Pancreas (tissue), 10 donors: ENCODE measurements around the gene PAPPA2. TPM values are rescaled to one million over a fixed set of nuclear protein-coding genes. Genes with fewer than 3 reads are reported as not detected.

Experiments used
- ATAC-seq, 4 donors: fragments of 200-7000 bp; cut with Tn5 transposase; one replicate each; pipeline versions ENCODE4 v1.8.0 to v1.9.1; 2020; ENCODE audit warnings: mild to moderate bottlenecking in 4 of 4, moderate library complexity in 4 of 4
- DNase-seq, 6 donors: peaks; one replicate each; pipeline ENCODE4 v3.0.0-alpha.2; 2020
- FAIRE-seq: peaks from 2 replicates; lab custom pipeline; 2012; peaks lifted over from hg19 to GRCh38; lab: Jason Lieb, UNC
- H3K27ac ChIP-seq, 4 donors: fragments of 200-600 bp; sonication (generic); 1 replicate in 3 of 4; 2 replicates in 1 of 4; pipeline versions ENCODE4 v1.5.0 to v1.8.0; 2020
- H3K27me3 ChIP-seq, 4 donors: fragments of 200-600 bp; one replicate each; pipeline ENCODE4 v1.8.0; 2021
- H3K36me3 ChIP-seq, 3 donors: fragments of 200-600 bp; sonication (generic) in 1 of 3; one replicate each; pipeline versions ENCODE4 v1.5.0 to v1.8.0; 2020 to 2021
- H3K4me1 ChIP-seq, 3 donors: fragments of 200-600 bp; one replicate each; pipeline ENCODE4 v1.8.0; 2021
- H3K4me3 ChIP-seq, 4 donors: fragments of 200-600 bp; sonication (generic) in 2 of 4; one replicate each; pipeline versions ENCODE4 v1.5.0 to v1.8.0; 2020 to 2021
- H3K9me3 ChIP-seq, 4 donors: fragments of 200-600 bp; one replicate each; pipeline ENCODE4 v1.8.0; 2021
- WGBS, 2 donors: extraction: QIAGEN DNeasy Blood & Tissue Kit; methylation state at CpG; one replicate each; pipeline ENCODE4 v1.1.7; 2013; 5-methylcytosine and 5-hydroxymethylcytosine counted together
- intact Hi-C, 3 donors: fragments of 100-400 bp; cut with DNase I; formaldehyde crosslinking; loops; one replicate each; pipeline versions ENCODE4 v1.11.1 to v1.14.2; 2022
- polyA plus RNA-seq, 2 donors: library from polyadenylated mRNA; stranded (reverse); fragments of 200-250 nt; gene quantifications; one replicate each; pipeline ENCODE4 v1.2.3, GENCODE V29; 2013
- total RNA-seq, 6 donors: library from RNA; stranded (reverse); fragmentation: NEBNext Ultra II Directional in 4 of 6; extraction: Animal tissue kit (Norgen Biotek cat#: 25700) in 4 of 6; gene quantifications; one replicate each; pipeline versions ENCODE4 v1.2.1 to v1.2.4, GENCODE V29; 2021 to 2023
- TF ChIP-seq, protein P1 (sequence below), 4 donors: fragments of 200-600 bp; sonication (generic) in 3 of 4; IDR thresholded peaks; one replicate each; pipeline versions ENCODE4 v1.5.0 to v1.8.0; 2021; ENCODE audit warnings: antibody characterized with exemption in 4 of 4
- donor health status: healthy with polysubstance abuse.
- donor health status: DM: no; HTN: no; CAD: no; lungs with moderate emphysema.
- donor health status: DM: no; HTN: no; CAD: no.
- donor health status: control.
- donor health status: control.
- donor health status: Bipolar disorder and iron deficiency.
- donor health status: DM: yes; HTN: yes; CAD: no.
- donor health status: DM: no; HTN: no; CAD: no.
- donor health status: DM: no; HTN: no; CAD: no.
- donor health status: DM: yes; HTN: yes; CAD: no.

PAPPA2 gene
- total and polyA plus RNA-seq, 8 donors = 0.51 to 6.9 (median 2.0) TPM

DNA sequence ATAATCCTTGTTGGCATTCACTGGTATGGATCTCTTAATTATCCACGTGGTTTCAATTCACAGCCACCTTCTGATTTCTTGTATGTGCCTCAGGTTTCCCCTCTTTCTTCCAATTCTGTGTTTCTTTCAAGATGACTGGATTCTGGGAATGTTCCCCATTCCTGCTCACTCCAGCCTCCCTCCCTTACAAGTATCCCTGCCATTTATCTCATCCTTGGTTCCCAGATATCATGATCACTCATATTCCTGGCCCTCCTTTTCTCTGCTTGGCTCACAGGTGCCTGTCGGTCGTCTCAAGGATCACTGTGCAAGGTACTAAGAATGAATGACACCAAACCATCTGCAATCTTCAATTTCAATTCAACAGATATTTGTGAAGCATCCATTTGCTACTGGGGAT is 422.4 kb downstream of the PAPPA2 start:
- Histone ChIP-seq H3K4me3 (no peak overlapping the region), H3K27ac (no peak overlapping the region), H3K9me3 (no peaks in the 10 kb centered on the region), H3K4me1 (no peaks in the 10 kb centered on the region), H3K27me3 (no peaks in the 10 kb centered on the region), H3K36me3 (no peaks in the 10 kb centered on the region)
- TF ChIP-seq, protein P1, sequence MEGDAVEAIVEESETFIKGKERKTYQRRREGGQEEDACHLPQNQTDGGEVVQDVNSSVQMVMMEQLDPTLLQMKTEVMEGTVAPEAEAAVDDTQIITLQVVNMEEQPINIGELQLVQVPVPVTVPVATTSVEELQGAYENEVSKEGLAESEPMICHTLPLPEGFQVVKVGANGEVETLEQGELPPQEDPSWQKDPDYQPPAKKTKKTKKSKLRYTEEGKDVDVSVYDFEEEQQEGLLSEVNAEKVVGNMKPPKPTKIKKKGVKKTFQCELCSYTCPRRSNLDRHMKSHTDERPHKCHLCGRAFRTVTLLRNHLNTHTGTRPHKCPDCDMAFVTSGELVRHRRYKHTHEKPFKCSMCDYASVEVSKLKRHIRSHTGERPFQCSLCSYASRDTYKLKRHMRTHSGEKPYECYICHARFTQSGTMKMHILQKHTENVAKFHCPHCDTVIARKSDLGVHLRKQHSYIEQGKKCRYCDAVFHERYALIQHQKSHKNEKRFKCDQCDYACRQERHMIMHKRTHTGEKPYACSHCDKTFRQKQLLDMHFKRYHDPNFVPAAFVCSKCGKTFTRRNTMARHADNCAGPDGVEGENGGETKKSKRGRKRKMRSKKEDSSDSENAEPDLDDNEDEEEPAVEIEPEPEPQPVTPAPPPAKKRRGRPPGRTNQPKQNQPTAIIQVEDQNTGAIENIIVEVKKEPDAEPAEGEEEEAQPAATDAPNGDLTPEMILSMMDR (IDR thresholded peaks at IDR 0.05) = no peak
- intact Hi-C loops = no loop called here
- ATAC-seq (no peak), FAIRE-seq (no peak), DNase-seq (no peak)
- WGBS, 2 donors = 47 to 56% methylated on average over 3 of the region's 3 CpGs

DNA sequence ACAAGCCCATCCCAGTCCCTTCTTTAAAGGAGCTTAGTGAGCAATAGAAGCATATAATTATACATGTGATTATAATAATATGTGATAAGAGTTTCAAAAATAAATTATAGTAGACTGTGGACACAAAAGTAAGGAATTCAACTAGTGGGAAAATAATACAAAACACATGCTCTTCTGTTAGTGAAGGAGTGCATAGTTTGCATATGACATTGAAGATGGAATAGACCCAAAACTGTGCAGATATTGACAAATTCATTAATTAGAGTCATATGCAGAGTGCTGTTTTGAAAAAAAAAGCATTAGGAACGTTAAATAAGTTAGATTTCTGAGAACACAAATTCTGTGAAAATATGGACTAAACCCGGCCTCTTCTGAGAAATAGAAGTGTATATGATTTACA is 422.8 kb downstream of the PAPPA2 start:
- intact Hi-C loops = no loop called here
- FAIRE-seq = no peak
- Histone ChIP-seq H3K4me1 (no peaks in the 10 kb centered on the region), H3K36me3 (no peaks in the 10 kb centered on the region), H3K4me3 (no peak overlapping the region), H3K9me3 (no peaks in the 10 kb centered on the region), H3K27me3 (no peaks in the 10 kb centered on the region), H3K27ac (no peak overlapping the region)
- ATAC-seq = no peak
- TF ChIP-seq, protein P1 (IDR thresholded peaks at IDR 0.05) = no peak
- no peak for DNase-seq
- WGBS, 2 donors = 50 to 77% methylated on average over 2 of the region's 2 CpGs

DNA sequence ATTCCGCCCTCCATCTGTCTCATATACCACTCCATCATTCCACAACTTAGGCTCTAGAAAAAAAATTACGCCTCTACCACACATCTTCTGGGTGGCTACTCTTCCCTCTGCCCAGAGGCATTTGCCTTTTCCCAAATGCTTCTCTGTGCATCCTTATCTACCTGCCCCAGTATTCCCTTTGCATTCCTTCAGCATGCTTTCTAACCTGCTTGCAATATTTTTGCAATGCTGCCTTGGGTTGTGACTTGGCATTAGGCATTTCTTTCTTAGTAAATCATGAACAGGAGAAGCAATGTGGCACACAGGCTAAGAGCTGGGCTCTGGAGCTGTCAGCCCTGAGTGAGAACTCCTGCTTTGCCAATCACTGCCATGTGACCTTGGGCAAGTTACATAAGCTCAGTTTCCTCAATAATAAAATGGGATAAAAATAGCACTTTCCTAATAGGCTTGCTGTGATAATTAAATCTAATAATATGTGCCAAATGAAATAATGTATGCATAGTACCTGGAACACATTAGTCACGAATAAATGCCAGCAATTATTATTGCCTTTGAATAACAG is 425.6 kb downstream of the PAPPA2 start:
- no peaks in the 10 kb centered on the region for H3K27me3 ChIP-seq
- no peak overlapping the region for H3K27ac ChIP-seq
- no peaks in the 10 kb centered on the region for H3K9me3 ChIP-seq
- intact Hi-C loops = no loop called here
- WGBS, 2 donors = 79 to 86% methylated on average over 3 of the region's 3 CpGs
- H3K4me1 ChIP-seq = no peaks in the 10 kb centered on the region
- FAIRE-seq (no peak), DNase-seq (no peak), ATAC-seq (no peak)
- TF ChIP-seq, protein P1 (IDR thresholded peaks at IDR 0.05) = no peak
- H3K4me3 ChIP-seq = no peak overlapping the region
- no peaks in the 10 kb centered on the region for H3K36me3 ChIP-seq

DNA sequence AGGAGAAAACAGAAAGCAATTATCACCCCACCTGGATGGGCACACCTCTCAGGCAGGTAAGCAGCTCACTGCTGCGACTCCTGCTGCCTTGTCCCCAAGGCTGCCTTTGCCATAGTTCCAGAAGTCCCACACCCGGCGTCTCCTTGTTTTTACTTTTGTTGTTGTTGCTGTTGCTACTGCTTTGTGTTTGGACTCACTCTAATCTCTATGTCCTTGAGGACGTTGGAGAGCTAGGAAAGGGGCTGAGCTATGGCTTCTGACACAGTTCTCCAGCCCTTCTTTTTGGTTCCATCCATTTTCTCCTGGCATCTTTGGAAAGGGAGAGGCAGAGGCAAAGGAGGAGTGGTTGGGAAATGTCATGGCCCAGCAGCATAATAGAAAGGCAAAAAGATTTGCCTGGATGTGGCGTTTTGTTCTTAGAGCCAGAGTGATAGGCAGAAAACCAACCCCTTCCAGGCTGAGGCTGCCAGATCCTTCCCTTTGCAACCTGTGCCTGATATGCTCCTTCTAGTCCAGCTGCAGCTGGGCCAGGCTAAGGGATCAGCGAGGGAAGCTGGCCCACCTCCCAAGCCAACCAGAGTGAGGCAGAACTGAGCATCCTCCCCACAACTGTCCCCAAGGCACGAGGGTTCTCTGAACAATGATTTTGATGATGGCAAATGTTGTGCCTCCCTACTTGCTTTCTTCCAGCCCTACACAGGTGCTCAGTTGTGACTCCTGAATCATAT is 430.8 kb downstream of the PAPPA2 start:
- ATAC-seq (no peak), DNase-seq (no peak), FAIRE-seq (no peak)
- H3K27ac ChIP-seq = no peak overlapping the region
- intact Hi-C loops = loop anchor here in 2 of 3 donors (10.0 kb wide), 2 partner anchors 291 to 1051 kb away; no protein-coding TSS in a partner anchor
- no peak overlapping the region for H3K4me3 ChIP-seq
- no peaks in the 10 kb centered on the region for H3K9me3 ChIP-seq
- H3K4me1 ChIP-seq = peaks cover 0 to 4% (median 0%) of the 10 kb centered on the region in 3 donors
- WGBS, 2 donors = 33 to 41% methylated on average over 7 of the region's 7 CpGs
- H3K36me3 ChIP-seq = no peaks in the 10 kb centered on the region
- H3K27me3 ChIP-seq = no peaks in the 10 kb centered on the region
- TF ChIP-seq, protein P1 (IDR thresholded peaks at IDR 0.05) = no peak

DNA sequence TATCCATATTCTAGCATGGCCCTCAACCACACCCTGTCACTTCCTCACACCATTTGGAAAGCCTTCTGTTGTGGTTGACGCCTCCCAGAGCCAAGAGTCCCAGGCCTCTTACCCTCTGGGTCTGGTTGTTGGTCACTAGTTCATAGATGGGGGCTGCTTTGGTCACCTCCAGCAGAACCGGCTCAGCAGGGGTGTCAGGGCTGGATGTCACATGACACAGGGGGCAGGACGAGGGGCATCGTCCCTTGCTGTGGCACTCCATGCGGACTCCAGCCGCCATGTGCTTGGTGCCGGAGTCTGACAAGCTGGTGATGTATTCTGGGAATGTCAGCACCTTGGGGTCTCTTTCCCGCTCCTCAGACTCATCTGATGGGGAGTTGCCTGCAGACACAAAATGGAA is 431.5 kb downstream of the PAPPA2 start:
- 71 to 88% methylated on average over 8 of the region's 8 CpGs for WGBS, 2 donors
- Histone ChIP-seq H3K9me3 (no peaks in the 10 kb centered on the region), H3K4me3 (no peak overlapping the region), H3K27ac (no peak overlapping the region), H3K4me1 (peaks cover 0 to 4% (median 0%) of the 10 kb centered on the region in 3 donors), H3K27me3 (peaks cover 0 to 3% (median 0%) of the 10 kb centered on the region in 4 donors), H3K36me3 (no peaks in the 10 kb centered on the region)
- intact Hi-C loops = loop anchor here in 2 of 3 donors (10.0 kb wide), 2 partner anchors 290 to 1050 kb away; no protein-coding TSS in a partner anchor
- ATAC-seq = no peak
- TF ChIP-seq, protein P1 (IDR thresholded peaks at IDR 0.05) = no peak
- no peak for FAIRE-seq
- peak in 1 of 6 donors; percentile 20 for DNase-seq
